Fibroblast of mammary gland (primary cell): ENCODE measurements around the gene MMRN2.

Experiments
- DNase-seq: peaks from one replicate; pipeline ENCODE4 v3.0.0-alpha.2; 2010; ENCODE audit warnings: low read depth
- H3K4me3 ChIP-seq: 2 replicates; pipeline ENCODE4 v1.5.1; 2011; ENCODE audit warnings: low read depth, mild to moderate bottlenecking, low read length, moderate library complexity; ENCODE audit not compliant: control insufficient read depth
- CTCF ChIP-seq: conservative IDR thresholded peaks from 2 replicates; pipeline ENCODE4 v1.5.1; 2011; ENCODE audit warnings: low read depth, low read length, inconsistent platforms; ENCODE audit not compliant: control insufficient read depth, insufficient read depth

Gene MMRN2

GRCh38 chr10:86962981-86963310 is 5.5 kb upstream of the MMRN2 start:
- DNase-seq: no peak
- no peak overlapping the region for H3K4me3 ChIP-seq
- no peak for TF ChIP-seq CTCF

- TF ChIP-seq CTCF: no peak
- no peak overlapping the region for H3K4me3 ChIP-seq
- DNase-seq: no peak
These were observed 4.9 kb upstream of the MMRN2 start for GRCh38 chr10:86962136-86962980.

GRCh38 chr10:86961481-86962091 is 4.2 kb upstream of the MMRN2 start:
- no peak for TF ChIP-seq CTCF
- no peak overlapping the region for H3K4me3 ChIP-seq
- peak; percentile 35 for DNase-seq

GRCh38 chr10:86960863-86961434 is 3.5 kb upstream of the MMRN2 start:
- no peak for TF ChIP-seq CTCF
- no peak for DNase-seq
- no peak overlapping the region for H3K4me3 ChIP-seq

GRCh38 chr10:86960003-86960862 is 2.8 kb upstream of the MMRN2 start:
- H3K4me3 ChIP-seq: no peak overlapping the region
- peak; percentile 78 for DNase-seq
- peak; percentile 99 for TF ChIP-seq CTCF

GRCh38 chr10:86959737-86960002 is 2.3 kb upstream of the MMRN2 start:
- no peak overlapping the region for H3K4me3 ChIP-seq
- TF ChIP-seq CTCF: no peak
- no peak for DNase-seq
